Measurements from ENCODE around the gene KPNA3.
"Not testable (repeated sequence)": the region's sequence is repeated elsewhere in the genome, so short reads cannot be mapped to it uniquely, and the experiment has no call there.

KPNA3 gene

DNA sequence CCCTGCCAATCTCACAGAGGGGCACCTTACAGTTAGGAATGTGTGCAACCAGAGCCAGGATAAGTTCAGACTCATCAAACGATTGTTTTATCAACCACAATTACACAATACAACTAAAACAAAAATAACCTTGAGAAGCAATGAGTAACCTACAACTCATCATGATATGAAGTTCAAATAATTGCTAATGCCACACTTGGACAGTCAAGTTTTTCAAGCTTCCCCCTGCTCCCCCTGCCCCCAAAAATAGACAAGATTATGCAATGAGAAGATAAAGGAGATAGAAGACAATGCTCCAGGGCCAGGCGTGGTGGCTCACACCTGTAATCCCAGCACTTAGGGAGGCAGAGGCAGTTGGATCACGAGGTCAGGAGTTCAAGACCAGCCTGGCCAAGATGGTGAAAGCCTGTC is 13.6 kb upstream of the KPNA3 start:
- no peak for DNase-seq (ENCODE audit: low spot score)

GRCh38 chr13:49803047-49803446 is 10.6 kb upstream of the KPNA3 start:
- DNase-seq (ENCODE audit: low spot score) = not testable (repeated sequence)

GRCh38 chr13:49802426-49802825 is 9.9 kb upstream of the KPNA3 start:
- no peak for DNase-seq (ENCODE audit: low spot score)

DNA sequence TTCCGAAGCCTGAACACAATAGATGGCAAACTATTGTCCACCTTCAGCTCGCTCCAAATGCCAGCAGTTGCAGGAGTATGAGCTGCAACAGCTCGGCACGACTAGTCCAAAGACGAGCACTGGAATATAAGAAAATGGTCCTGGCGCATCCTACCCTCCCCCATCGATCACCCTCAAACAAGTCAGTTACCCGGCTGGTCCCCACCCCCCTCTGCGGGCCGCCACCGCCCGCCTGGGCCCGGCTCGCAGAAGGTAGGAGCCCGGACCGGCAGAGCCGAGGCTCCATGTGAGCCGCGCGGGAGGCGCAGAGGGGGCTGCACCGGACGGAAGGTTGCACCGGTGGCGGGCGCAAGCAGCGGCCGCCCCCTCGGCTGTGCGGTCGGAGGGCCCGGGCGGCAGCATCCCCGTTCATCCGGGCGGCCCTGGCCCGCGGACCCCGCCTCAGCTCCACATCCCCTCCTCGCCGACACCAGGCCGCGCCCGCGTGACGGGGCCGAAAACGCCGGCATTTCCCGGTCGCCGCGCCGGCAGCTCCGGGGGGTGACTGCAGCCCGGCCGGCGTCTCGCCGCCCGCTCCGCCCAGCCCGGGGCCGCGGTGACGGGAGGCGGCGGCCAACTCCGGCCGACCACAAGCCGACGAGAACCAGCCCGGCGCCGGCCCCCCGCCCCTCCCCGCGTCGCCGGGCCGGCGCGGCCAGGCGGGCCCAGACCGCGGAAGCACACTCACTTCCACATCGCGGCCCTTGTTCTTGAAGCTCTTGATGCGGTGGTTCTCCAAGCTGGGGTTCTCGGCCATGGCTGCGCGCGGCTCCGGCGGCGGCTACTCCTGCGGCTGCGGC is 552 bp downstream of the KPNA3 start:
- DNase-seq (ENCODE audit: low spot score) = peak; percentile 33

- DNase-seq (ENCODE audit: low spot score) = no peak
These were observed 1.2 kb downstream of the KPNA3 start for GRCh38 chr13:49791315-49791710.

- no peak for DNase-seq (ENCODE audit: low spot score)
These were observed 2.5 kb downstream of the KPNA3 start for GRCh38 chr13:49789968-49790367.

- no peak for DNase-seq (ENCODE audit: low spot score)
These were observed 6.0 kb downstream of the KPNA3 start for GRCh38 chr13:49786401-49787008.

DNA sequence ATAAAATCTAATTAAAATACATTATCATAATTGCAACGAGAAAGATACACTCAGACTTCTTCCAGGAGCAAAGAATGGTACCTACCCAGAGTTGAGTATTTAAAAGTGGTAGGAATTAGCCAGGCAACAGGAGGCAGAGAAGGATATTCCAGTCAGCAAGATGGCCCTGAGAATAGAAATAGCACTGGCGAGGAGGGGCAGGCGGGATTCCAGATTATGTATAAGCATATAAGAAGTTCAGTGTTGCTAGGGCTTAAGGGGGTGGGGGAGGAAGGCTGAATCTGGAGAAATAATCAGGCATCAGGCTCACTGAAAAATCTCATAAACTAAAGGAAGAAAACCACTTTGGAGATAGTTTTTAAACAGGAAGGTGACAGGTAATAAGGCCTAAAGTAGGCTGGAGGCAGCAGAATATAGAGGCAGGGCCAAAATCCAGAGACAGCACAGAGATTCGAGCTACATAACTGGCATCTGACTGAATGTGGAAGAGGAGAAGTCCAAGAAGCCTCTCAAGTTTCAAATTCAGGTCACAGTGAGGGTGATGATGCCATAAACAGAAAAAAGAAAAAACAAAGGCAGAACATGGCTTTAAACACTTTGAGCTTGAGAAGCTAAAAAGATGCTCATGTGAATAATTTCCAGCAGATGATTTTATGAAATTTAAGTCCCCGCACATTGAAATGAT is 7.5 kb downstream of the KPNA3 start:
- DNase-seq (ENCODE audit: low spot score) = no peak

DNA sequence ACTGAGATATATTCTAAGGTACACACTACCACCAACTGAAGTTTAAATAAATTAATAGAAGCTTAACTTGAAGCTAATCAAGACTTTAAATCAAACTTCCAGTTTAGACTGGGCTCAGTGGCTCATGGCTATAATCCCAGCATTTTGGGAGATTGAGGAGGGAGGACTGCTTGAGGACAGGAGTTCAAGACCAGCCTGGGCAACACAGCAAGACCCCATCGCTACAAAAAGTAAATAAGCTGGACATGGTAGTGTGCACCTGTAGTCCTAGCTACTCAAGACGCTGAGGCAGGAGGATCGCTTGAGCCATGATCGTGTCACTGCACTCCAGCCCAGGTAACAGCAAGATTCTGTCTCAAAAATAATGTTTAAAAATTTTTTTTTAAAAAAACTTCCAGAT is 8.6 kb downstream of the KPNA3 start:
- DNase-seq (ENCODE audit: low spot score) = no peak

DNA sequence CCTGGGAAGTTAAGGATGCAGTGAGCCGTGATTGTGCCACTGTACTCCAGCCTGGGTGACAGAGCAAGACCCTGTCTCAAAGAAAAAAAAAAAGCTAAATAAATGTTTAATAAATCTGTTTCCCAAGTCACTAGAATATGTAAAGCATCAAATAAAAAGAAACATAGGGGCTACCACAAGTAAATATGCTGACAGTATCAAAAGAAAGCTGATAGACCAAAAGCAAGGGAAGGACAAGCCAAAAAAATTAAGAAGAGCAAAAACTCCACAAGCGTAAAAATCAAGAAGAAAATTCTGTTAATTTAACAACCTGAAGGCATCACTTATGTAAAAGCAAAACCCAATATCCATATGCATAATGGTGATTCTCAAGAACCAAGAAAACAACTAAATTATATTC is 9.7 kb downstream of the KPNA3 start:
- no peak for DNase-seq (ENCODE audit: low spot score)

- no peak for DNase-seq (ENCODE audit: low spot score)
These were observed 10.7 kb downstream of the KPNA3 start for GRCh38 chr13:49781806-49782205.

DNA sequence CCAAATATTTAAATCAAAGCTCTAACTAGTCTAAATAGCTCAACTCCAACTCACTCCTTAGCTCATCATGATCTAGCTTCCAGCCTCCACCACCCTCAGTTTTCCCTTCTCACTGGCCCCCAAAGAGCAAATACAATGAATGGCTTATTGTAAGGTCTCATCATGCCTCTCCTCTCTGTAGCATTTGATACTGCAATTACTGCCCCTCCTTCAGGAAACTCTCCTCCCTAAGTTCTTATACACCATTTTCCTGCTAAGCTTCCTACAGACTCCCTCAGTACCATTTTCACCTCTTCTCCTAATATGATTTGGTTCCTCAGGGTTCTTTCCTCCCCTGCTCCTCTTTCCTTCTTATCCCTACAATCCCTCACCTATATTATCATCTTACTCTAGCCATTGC is 12.8 kb downstream of the KPNA3 start:
- DNase-seq (ENCODE audit: low spot score) = peak; percentile 10

GRCh38 chr13:49777746-49778614 is 14.5 kb downstream of the KPNA3 start:
- DNase-seq (ENCODE audit: low spot score) = no peak

GRCh38 chr13:49776871-49777270 is 15.6 kb downstream of the KPNA3 start:
- no peak for DNase-seq (ENCODE audit: low spot score)

- DNase-seq (ENCODE audit: low spot score) = no peak
These were observed 18.0 kb downstream of the KPNA3 start for GRCh38 chr13:49774376-49775005.

DNA sequence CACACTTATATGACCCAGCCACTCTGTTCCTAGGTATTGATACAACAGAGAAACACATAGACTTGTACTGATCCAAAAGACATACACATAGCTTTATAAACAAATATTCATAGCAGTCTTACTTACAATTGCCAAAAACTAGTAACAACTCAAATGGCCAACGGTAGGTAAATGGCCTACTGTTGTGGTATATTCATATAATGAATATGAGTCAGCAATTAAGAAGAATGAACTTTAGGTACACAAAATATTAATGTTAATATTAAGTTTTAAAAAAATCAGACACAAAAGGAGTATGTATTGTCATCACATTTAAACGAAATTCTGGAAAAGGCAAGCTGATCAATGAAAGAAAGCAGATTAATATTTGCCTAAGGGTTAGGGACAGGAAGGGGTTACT is 19.7 kb downstream of the KPNA3 start:
- no peak for DNase-seq (ENCODE audit: low spot score)

GRCh38 chr13:49761811-49762210 is 30.7 kb downstream of the KPNA3 start:
- DNase-seq (ENCODE audit: low spot score) = not testable (repeated sequence)

GRCh38 chr13:49760558-49760957 is 31.9 kb downstream of the KPNA3 start:
- no peak for DNase-seq (ENCODE audit: low spot score)

DNA sequence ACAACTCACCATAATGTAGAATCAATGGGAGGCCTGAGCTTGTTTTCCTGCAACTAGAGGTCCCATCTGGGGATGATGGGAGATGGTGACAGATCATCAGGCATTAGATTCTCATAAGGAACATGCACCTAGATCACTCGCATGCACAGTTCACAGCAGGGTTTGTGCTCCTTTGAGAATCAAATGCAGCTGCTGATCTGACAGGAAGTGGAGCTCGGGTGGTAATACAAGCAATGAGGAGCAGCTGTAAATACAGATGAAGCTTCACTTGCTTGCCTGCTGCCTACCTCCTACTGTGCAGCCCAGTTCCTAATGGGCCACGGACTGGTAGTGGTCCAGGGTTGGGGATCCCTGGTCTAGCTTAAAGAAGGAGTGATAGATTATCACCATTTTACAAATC is 33.0 kb downstream of the KPNA3 start:
- no peak for DNase-seq (ENCODE audit: low spot score)

- no peak for DNase-seq (ENCODE audit: low spot score)
These were observed 36.2 kb downstream of the KPNA3 start for GRCh38 chr13:49756263-49756662.

GRCh38 chr13:49754146-49754545 is 38.3 kb downstream of the KPNA3 start:
- DNase-seq (ENCODE audit: low spot score) = no peak

- no peak for DNase-seq (ENCODE audit: low spot score)
These were observed 42.6 kb downstream of the KPNA3 start for GRCh38 chr13:49749848-49750247.

All from globus pallidus (tissue), 1 donor.